Measurements from ENCODE around the gene HIVEP1. TPM values are rescaled to one million over a fixed set of nuclear protein-coding genes. Genes with fewer than 3 reads are reported as not detected.

Gene HIVEP1
- polyA plus RNA-seq, 1 of the 3 experiments (the other 2 are of a cell fraction) = 7.7 TPM

- Histone ChIP-seq H3K9me3 (no peaks in the 10 kb centered on the region), H3K79me2 (ENCODE audit: insufficient read depth) (peaks cover 32% of the 10 kb centered on the region), H3K9me2 (no peaks in the 10 kb centered on the region), H3F3A (replicated peaks; ENCODE audit: insufficient read depth) (no peaks in the 10 kb centered on the region), H3K36me3 (replicated peaks in 1 of 2; ENCODE audit: control insufficient read depth in 1 of 2, insufficient read depth in 2 of 2, low read length in 1 of 2) (no peaks in the 10 kb centered on the region), H3K4me3 (ENCODE audit: low read depth in 2 of 2, low read length in 1 of 2) (no peak overlapping the region), H3K4me1 (ENCODE audit: control insufficient read depth in 1 of 2, insufficient read depth in 2 of 2, low read depth in 1 of 2, low read length in 1 of 2) (peaks cover 3 to 15% of the 10 kb centered on the region in 2 experiments; a peak in 2 of 4 replicates), H3K9ac (no peak overlapping the region), H3K4me2 (no peak overlapping the region), H2AFZ (ENCODE audit: low read depth) (no peak overlapping the region), H3K27me3 (ENCODE audit: insufficient read depth) (no peaks in the 10 kb centered on the region), H4K20me1 (ENCODE audit: insufficient read depth) (peaks cover 4% of the 10 kb centered on the region; the same call in 1 of the 2 replicates), H3K27ac (ENCODE audit: low read depth in 2 of 2, low read length in 1 of 2) (no peak overlapping the region)
- 96% methylated on average over 10 of the region's 10 CpGs for WGBS (ENCODE audit: low lambda C conversion rate)
- CTCF ChIA-PET = interaction anchor here (0.7 to 1.0 kb wide), 2 partner anchors 153 to 348 kb away, joined by 3 read pairs; no protein-coding TSS in a partner anchor
- POLR2A ChIA-PET = no interaction called here
- DNase-seq = no peak
- TF ChIP-seq PBX3 (IDR thresholded peaks at IDR 0.05) (no peak), CTCF (IDR thresholded peaks at IDR 0.05) (no peak), ZBTB33 (IDR thresholded peaks at IDR 0.05; ENCODE audit: borderline replicate concordance, low read depth) (no peak), RFX5 (IDR thresholded peaks at IDR 0.05; ENCODE audit: low read length) (no peak), TEAD4 (IDR thresholded peaks at IDR 0.05; ENCODE audit: borderline replicate concordance, insufficient read depth) (no peak), POLR2AphosphoS5 (IDR thresholded peaks at IDR 0.05; ENCODE audit: low read depth, low read length) (no peak), MAX (IDR thresholded peaks at IDR 0.05; ENCODE audit: low read depth) (no peak), FOXJ3 (CRISPR knock-in tag; IDR thresholded peaks at IDR 0.05) (no peak), MXI1 (IDR thresholded peaks at IDR 0.05; ENCODE audit: low read depth, low read length) (no peak), MEF2A (IDR thresholded peaks at IDR 0.05; ENCODE audit: borderline replicate concordance, low read depth) (no peak), ELF1 (IDR thresholded peaks at IDR 0.05) (no peak), RAD21 (IDR thresholded peaks at IDR 0.05; ENCODE audit: low read length) (no peak), CHD2 (IDR thresholded peaks at IDR 0.05; ENCODE audit: low read length, partially characterized antibody) (no peak), TAF1 (IDR thresholded peaks at IDR 0.05; ENCODE audit: borderline replicate concordance, low read depth, low read length) (no peak), TCF12 (IDR thresholded peaks at IDR 0.05) (no peak)
Measured at GRCh38 chr6:12047792-12048432, 35.8 kb downstream of the HIVEP1 start.

Measured in SK-N-SH (cell line).